CD1c-positive myeloid dendritic cell (primary cell): ENCODE measurements around the gene CPA4.

Experiments used
- DNase-seq: peaks from one replicate; pipeline ENCODE4 v3.0.0-alpha.2; 2016; ENCODE audit errors: extremely low spot score

Gene CPA4

DNA sequence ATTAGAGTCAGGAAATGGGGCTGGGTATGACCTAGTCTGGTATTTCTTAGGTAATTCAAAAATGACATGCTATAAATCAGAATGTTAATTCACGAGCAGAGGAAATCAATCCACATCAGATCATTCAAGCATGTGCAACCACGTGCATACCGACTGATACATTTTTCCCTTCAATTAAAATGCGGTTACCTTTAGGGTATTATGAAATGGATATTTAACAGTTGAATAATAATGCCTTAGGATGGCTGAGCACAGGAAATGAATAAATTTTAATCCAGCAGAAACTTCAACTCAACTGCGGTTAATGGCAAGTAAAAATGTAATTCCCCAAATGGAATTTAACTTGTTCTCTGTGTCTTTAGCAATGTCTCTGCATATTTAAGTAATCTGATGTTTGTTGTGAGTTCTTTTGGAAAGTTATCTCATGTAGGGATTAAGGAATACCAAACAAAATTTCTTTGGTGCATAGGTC is 17.1 kb upstream of the CPA4 start:
- DNase-seq, result no peak

DNA sequence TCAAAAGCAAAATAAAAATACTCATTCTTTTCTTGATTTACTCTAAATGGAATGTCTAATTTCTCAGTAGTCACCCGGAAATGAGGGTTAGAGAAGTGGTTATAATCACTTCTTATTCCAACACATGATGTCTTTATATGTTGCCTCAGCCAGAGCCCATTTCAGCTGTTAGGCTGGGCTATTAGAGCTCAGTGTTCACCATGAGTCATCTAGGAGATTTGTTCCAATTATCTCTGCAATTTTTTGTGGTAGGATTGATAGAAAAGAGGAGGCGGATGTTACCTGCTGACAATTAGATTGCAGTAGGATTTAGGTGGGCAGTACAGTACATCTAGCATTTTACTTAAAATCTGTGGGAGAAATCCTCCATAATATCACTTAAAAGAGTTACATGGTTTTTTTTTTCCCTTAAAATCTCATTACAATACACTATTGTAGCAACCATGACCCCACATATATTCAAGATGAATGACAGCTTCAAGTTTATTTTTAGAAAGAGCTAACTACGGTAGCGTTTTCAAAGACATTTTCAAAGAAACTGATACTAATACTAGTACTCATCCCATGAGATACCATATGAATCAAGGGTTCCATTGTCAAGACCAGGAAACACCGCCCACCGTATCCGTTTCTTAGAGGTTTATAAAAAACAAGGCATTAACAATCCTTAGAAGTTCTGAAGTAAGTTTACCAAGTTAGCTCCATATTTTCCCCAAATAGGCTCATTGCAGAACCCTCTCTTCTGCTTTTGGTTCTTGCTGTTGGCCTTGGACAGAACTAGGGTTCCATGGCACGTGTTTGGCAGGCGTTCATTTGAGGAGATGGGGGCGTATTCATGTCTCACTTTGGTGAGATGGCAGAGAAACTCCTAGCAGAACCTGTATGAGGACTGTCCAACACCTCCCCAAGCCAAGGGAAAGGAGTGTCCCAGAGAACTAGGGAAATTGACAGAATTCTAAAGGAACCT is 15.9 kb upstream of the CPA4 start:
- DNase-seq, result no peak

DNA sequence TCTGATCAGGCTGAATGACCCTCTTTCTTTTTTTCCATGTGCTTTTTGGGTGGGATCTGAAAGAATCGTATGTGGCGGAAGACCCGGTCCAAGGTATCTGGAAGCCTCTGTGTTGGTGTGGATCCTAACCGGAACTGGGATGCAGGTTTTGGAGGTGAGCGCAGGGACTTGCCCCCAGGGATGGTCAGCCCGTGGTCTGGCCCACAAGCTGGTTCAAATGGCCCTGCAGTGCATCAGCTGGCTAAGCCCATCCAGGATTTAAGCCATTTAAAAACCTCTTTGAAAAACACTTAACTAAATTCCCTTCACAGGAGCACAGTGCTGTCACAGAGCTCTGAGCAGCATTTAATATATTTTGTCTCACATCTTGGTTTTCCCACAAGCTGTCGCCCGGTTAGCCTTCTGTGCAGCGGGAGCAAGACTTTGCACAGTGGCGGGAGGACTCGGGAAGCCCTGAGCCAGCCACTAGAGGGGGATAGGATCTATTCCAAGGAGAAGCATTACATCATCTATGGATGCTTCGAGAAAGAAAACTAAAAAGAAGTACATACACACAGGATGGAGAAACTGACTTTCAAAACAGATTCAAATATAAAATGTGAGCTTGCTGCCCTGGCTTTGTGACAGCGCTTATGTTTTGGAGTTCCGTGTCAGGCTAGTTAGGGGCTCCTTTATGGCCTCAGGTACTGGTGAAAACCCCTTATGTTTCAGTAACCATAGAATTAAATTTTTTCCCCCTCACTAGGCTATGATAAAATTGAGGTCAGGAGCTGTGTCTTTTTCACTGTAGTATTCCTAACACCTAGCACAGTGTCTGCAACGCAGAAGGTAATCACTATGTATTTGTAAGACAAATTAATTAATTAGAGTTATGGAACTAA is 15.0 kb upstream of the CPA4 start:
- DNase-seq, result no peak

DNA sequence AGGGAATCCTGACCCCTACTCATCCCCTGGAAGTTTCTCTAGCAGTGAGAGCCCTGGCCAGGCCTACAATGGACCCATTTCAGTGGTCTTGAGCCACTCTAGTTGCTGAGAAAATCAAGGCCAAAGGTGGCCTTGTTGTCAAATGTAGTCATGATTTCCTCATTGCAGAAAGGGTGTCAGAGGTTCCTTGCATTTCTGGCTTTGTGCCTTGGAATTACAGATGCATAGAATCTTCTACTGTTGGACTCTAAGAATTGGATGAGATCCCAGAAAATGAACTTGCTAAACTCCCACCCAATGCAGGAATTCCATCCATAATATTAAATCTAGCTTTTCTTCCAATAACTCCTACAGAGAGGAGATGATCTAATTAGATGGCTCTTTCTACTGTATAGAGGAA is 14.1 kb upstream of the CPA4 start:
- no peak for DNase-seq

DNA sequence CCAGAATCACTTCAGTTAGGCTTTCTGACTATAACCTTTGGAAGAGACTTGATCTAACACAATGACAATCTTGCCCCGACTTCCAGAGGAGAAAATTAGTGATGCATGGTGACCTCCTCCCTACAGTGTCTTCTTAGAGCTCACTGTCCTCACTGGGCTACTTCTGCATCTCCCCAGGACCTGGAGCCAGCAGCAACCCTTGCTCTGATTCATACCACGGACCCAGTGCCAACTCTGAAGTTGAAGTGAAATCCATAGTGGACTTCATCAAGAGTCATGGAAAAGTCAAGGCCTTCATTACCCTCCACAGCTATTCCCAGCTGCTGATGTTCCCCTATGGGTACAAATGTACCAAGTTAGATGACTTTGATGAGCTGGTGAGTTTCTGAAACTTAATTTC is 13.7 kb upstream of the CPA4 start:
- DNase-seq, result no peak

DNA sequence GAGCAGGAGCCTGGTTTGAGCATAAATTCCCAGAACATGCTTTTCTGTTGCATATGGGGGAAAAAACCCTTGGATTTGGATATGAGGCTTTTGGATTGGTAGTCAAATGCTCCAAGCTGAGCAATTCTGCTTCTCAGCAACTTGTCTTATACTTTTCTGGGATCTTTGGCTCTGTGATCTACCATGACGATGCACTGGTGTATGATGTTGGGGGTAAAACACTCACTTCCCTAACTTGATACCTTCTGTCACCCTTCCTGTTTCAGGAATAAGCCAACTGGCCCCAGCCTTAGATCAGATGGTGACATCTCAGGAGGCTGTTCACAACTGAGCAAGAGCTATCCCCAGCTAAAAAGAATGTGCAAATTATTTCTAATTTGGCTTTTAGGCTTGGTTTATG is 13.1 kb upstream of the CPA4 start:
- DNase-seq, result no peak

DNA sequence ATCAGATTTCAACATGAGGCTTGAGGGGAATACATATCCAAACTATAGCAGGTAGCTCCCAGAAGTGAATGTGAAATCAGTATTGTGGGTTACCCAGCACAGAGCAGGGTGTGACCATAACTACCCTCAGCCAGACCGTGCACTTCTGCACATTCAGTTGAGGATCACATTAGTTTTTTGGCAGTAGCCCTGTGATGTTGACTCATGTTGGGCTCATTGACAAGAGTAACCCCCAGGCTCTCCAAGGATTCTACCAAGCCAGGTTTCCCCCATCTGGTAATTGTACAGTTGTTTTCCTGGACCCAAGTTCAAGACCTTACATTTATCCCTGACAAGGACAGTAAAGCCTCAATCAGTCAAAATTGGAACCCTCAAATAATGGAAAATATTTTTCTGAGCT is 11.7 kb upstream of the CPA4 start:
- DNase-seq, result no peak

DNA sequence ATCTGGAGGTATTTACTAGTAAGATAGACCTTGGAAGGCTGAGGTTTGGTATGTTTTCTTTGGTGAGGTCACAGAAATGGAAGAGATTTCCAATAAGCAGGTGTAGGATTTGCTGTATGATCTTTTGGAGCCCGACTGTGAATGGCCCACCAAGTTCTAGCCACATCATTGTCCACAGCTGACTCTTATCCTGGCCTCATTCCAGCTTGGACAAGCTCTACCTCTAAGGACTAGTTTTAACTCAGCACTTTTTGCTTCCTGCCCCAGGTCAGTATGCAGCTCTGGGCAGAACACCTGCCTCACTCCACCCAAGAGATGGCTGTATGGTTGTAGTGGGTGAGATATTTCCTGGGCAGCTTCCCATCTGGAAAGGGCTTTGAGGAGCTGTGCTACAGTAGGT is 6.1 kb upstream of the CPA4 start:
- DNase-seq, result no peak

DNA sequence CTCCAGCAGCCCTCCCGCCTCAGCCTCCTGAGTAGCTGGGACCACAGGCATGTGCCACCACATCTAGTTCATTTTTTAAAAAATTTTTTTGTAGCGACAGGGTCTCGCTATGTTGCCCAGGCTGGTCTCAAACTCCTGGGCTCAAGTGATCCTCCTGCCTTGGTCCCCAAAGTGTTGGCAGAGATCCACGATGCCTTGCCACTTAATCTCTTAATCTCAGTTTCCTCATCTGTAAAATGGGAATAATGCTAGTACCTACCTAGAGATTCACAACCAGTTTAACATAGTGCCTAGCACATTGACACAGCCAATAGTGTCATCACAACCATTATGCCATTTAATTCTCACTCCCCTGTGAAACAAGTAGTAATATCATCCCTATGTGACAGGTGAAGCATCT is 4.8 kb upstream of the CPA4 start:
- no peak for DNase-seq

DNA sequence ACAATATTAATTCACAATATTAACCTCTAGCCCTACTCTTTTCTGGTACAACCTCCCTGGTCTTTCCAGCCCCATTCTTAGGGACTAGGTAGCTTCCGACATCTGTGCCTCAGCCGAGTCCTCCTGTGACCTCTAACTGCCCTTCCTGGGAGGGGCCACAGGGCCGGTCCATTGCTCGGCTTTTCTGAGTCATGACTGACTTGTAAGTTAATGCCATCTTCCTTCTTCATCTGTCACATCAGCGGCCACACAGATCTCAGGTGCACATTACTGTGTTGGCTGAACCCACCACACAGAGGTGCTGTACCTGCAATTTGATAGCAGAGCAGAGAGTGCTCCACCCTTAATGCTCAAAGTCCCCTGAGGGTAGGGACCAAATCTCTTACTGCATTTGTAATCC is 4.1 kb upstream of the CPA4 start:
- DNase-seq, result no peak

DNA sequence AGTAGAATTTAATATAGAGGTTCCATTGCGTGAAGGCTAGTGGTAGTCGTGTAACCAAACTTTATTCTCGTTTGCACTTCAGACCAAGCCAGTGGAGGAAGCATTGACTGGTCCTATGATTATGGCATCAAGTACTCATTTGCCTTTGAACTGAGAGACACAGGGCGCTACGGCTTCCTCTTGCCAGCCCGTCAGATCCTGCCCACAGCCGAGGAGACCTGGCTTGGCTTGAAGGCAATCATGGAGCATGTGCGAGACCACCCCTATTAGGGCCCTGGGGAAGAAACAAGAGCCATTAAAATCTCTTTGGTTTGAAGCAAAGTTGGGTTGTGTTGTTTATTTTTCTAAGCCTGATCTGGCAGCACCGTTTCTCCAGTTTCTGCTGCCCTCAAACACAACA is 3.5 kb upstream of the CPA4 start:
- no peak for DNase-seq

DNA sequence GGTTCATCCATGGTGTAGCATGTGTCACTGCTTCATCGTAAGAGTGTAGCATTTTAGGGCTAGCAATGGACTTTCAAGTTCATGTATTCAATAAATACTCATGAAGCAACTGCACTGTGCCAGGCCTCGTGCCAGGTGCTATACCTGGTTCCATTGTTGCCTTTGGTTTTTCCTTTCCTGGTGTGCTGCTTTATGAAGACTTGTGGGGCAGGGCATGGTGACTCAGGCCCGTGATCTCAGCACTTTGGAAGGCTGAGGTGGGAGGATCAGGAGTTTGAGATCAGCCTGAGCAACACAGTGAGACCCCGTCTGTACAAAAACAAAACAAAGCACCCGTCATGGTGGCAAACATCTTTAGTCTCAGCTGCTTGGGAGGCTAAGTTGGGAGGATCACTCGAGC is 2.2 kb upstream of the CPA4 start:
- DNase-seq, result no peak

DNA sequence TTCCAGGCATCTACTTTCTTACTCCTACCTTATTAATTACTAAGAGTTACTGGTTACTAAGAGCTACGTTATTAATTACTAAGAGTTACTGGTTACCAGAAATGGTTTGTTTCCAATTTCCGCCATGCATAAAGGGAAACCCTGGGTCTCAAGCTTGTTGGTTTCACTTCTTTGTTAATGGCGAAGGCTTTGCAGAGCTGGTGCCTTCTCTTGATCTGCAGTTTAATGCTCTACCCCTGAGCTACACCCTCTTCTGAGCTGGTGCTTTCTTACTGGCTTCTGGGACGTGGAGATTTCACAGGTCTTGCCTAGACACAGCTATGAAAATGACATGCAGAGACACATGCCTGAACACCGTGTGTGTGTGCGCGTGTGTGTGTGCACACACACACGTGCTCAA is 560 bp downstream of the CPA4 start:
- DNase-seq, result no peak

DNA sequence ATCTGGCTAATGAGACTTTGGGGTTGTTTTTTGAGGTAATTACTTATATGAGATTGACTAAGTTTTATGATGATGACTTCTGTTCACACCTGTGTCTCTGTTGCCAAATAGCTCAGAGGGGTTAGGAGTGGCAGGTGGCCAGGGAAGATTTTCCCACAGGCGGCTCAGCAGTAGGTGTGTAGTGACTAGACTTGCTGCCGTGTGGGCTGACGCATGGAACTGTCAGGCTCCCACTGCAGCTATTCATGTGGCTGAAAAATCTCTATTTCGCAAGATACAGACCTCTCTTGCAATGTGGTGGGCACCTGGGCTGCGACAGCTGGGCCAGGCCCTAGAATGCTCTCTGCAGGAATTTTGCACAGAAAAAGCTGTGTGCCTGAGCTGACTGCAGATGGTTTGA is 1.4 kb downstream of the CPA4 start:
- DNase-seq, result no peak

DNA sequence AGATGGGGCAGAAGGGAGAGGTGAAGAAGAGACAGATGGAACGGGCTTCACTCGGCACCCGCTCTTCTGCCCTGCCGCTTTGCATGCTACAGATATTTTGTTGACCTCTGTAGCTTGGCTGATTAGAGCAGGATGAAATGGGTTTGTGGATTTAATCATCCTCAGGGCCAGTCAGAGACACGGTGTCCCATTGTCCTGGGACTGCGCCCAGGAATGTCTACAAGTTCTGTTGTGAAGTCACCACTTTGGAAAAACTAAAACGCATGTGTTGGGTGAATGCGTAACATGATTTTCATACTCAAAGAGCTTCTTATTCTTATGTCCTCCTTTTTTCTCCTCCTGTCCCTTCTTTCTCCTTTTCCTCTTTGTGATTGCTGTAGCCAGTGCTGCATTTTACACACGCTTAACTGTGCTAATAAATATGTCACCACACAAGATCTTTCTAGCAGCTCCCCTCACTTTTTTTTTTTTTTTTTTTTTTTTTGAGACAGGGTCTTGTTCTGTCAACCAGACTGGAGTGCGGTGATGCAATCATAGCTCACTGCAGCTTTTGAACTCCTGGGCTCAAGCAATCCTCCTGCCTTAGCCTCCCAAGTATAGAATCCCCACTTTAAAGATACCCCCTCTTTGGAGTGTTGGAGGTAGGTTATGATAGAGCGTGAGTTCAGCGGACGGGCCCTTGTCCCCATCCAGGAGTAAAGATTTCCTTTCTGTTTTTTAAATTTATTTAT is 3.4 kb downstream of the CPA4 start:
- DNase-seq, result no peak

DNA sequence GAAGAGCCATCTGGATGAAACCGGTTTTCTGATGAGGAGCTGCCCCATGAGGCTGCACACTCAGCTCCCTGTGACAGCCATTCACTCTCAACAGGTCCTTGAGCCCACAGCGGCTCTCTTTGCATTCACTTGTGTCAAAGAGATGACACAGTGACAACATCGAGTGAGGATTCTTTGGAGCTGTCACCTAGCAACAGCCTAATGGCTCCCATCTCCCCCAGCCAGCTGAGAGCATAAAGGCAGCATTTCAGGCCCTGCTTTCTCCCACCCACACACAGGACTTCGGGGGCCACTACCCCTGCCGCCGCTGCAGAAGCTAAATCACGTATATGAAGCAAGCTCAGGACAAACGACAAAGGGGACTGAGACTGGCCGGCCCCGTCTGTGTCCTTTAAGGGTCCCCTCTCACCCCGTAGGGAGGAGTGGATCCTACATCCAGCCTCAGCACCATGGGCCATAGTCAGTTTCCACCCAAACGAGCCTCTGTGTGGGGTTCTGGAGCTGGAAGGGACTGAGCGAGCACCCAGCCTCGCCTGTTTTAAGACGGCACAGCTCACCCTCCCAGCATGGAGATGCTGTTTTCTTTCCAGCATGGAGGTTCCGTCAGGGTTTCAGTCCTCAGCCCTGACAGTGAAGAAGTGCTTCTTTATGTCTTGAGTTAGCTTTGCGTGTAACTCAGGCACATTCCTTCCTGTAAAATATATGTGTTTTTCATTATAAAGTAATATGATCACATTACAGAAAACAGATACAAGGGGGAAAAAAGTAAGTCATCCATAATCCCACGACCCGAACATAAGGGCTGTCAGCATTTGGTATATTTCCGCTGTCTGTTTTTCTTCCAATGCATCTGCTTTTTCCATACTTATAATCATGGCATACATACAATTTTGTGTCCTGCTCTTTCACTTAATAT is 4.9 kb downstream of the CPA4 start:
- DNase-seq, result no peak

DNA sequence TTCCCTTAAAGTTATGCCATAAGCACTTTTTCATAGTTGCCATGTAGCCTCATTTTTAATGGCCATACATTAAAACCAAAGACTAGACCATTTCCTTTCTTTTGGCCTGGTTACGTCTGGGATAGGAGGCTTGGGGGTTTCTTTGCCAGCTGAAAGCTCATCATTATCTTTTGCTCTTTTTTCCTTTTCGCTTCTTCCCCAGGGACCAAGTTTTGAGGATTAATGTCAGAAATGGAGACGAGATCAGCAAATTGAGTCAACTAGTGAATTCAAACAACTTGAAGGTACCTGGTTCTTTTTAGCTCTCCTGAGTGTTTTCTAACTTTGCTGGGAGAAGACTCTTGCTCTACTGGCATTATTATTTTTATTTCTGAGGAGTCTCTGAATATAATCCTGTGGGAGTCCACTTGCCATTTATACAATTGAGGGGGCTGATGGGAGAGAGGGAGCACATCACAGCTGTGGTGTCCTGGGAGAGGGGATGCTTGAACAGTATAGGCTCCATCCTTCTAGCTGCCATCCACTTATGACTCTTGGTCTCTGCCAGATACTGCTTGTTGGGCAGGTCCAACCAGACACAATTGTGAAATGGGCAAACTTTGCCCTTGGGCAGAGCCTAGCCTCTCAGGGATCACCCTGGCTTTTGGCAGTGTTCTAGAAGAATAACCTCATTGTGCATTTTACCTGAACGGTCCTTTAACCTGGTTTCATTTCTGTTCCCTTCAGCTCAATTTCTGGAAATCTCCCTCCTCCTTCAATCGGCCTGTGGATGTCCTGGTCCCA is 5.8 kb downstream of the CPA4 start:
- no peak for DNase-seq

DNA sequence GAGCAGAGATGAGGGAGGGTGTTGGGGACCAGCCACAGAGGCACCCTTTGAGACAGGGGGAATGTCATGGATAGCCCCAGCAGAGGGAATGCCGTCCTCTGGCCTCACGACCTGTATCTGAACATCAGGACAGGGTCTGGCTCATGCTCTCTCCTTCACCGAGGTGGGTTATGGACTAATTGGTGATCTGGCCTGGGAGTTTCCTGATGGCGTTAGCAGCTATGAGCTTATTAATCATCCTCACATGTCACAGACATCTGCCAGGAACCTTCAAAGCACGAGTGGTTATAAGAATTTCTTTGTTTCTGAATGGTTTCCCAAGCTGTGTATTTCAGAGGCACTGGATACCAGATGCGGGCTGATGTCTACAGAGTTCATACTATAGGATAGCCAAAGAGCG is 6.9 kb downstream of the CPA4 start:
- DNase-seq, result no peak

DNA sequence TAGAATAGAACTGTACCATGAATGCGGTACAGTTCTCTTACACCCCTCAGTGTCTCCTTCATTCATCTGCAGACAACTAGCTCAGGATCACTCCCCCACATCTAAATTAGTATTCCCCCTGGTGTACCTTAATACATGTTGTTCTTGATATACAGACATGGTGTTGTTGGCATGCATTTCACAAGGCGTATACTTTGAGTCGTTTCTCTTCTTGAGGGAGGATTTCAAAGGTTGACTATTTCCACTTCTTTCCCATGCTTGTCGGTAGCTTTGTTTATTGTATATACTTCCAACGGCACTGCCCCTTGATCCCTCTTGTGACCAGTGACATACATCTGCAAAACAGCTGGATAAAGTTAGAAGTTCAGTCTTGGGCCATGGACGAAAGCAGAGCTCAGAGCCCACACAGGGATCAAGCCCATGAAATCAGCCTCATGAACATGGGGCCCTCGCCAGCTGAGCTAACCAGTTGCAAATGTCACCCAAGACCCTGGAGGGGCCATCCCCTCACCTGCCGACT is 8.6 kb downstream of the CPA4 start:
- no peak for DNase-seq

DNA sequence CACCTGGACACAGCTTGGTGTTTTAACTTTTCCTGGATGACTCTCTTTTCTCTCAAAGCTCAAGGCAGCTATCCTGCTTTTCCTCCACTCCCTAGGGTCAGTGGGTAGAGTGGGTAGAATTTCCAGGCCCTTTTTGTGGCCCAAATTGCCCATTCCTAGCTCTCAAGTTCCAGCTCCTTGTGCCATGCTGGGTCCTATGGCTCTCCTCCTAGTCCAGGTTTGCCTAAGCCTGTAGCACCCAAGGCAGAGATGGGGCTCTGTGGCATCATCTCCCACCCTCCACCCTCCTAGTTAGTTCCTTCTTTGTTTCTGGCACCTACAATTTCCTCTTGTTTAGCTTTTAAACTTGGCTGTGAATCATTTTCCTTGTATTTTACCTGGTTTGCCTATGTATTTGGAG is 9.7 kb downstream of the CPA4 start:
- DNase-seq, result no peak
